NAMALWA (cell line): ENCODE data around the gene LRRC46.

Experiments used
- DNase-seq: peaks from one replicate; pipeline ENCODE4 v3.0.0-alpha.2; 2015; ENCODE audit warnings: low spot score

Gene LRRC46

GRCh38 chr17:47878203-47879027, 46.9 kb downstream of the LRRC46 start:
- no peak for DNase-seq

- no peak for DNase-seq
Observed at GRCh38 chr17:47879028-47879585, 47.6 kb downstream of the LRRC46 start.

GRCh38 chr17:47879776-47880454, 48.4 kb downstream of the LRRC46 start:
- DNase-seq: no peak

- no peak for DNase-seq
Observed at GRCh38 chr17:47882247-47882646, 50.8 kb downstream of the LRRC46 start.

- no peak for DNase-seq
Observed at GRCh38 chr17:47882695-47883588, 51.5 kb downstream of the LRRC46 start.

GRCh38 chr17:47883589-47884426, 52.3 kb downstream of the LRRC46 start:
- no peak for DNase-seq

- no peak for DNase-seq
Observed at GRCh38 chr17:47884427-47884740, 52.9 kb downstream of the LRRC46 start.

- no peak for DNase-seq
Observed at GRCh38 chr17:47884905-47885730, 53.6 kb downstream of the LRRC46 start.
